Stimulated activated CD4-positive, alpha-beta T cell treated with anti-CD3 and anti-CD28 coated beads, Interleukin-2, amount 100 ng/mL, for 4 hours (primary cell): ENCODE measurements around the gene COA8.

Source experiments
- DNase-seq: peaks from one replicate; pipeline ENCODE4 v3.0.0-alpha.2; 2020; ENCODE audit warnings: low read depth

COA8 gene

GRCh38 chr14:103526247-103526913 lies 36.4 kb upstream of the COA8 start:
- no peak for DNase-seq

GRCh38 chr14:103526914-103527248 lies 35.9 kb upstream of the COA8 start:
- DNase-seq, result no peak

GRCh38 chr14:103527408-103528145 lies 35.2 kb upstream of the COA8 start:
- DNase-seq, result no peak

GRCh38 chr14:103528146-103528586 lies 34.6 kb upstream of the COA8 start:
- no peak for DNase-seq

- DNase-seq, result peak; percentile 65
Observed at GRCh38 chr14:103528587-103529382, 34.0 kb upstream of the COA8 start, which contains the start of gene TRMT61A. Gene TRMT61A (plus strand): TSS chr14:103529196. CDS start chr14:103529979, 783 bp downstream.

GRCh38 chr14:103529383-103530365 lies 33.1 kb upstream of the COA8 start:
- DNase-seq, result no peak

GRCh38 chr14:103530390-103530789 lies 32.4 kb upstream of the COA8 start:
- DNase-seq, result no peak

- DNase-seq, result no peak
Observed at GRCh38 chr14:103530831-103531230, 31.9 kb upstream of the COA8 start.

- no peak for DNase-seq
Observed at GRCh38 chr14:103531421-103532215, 31.1 kb upstream of the COA8 start.

GRCh38 chr14:103532216-103533136 lies 30.3 kb upstream of the COA8 start:
- DNase-seq, result no peak

- no peak for DNase-seq
Observed at GRCh38 chr14:103533137-103533998, 29.4 kb upstream of the COA8 start.

- DNase-seq, result no peak
Observed at GRCh38 chr14:103533999-103534575, 28.7 kb upstream of the COA8 start.

- DNase-seq, result no peak
Observed at GRCh38 chr14:103534576-103535061, 28.1 kb upstream of the COA8 start.

GRCh38 chr14:103535081-103535890 lies 27.5 kb upstream of the COA8 start:
- no peak for DNase-seq

- no peak for DNase-seq
Observed at GRCh38 chr14:103535891-103536565, 26.7 kb upstream of the COA8 start.

- no peak for DNase-seq
Observed at GRCh38 chr14:103536693-103537092, 26.1 kb upstream of the COA8 start.
